GM21786 (cell line): ENCODE data around the gene CACNB1.
"Not testable (repeated sequence)": the region's sequence is repeated elsewhere in the genome, so short reads cannot be mapped to it uniquely, and the experiment has no call there.

Experiments used
- ATAC-seq: cut with Tn5 transposase; IDR thresholded peaks from one replicate; pipeline ENCODE4 v1.9.1; 2021; ENCODE audit not compliant: unreplicated experiment

The CACNB1 gene

GRCh38 chr17:39177256-39177655 is 20.2 kb downstream of the CACNB1 start:
- no peak for ATAC-seq

GRCh38 chr17:39175695-39176093 is 21.8 kb downstream of the CACNB1 start:
- no peak for ATAC-seq

GRCh38 chr17:39174920-39175694 is 22.4 kb downstream of the CACNB1 start:
- ATAC-seq = no peak

GRCh38 chr17:39173526-39174274 is 23.8 kb downstream of the CACNB1 start:
- no peak for ATAC-seq

GRCh38 chr17:39173080-39173479 is 24.4 kb downstream of the CACNB1 start:
- no peak for ATAC-seq

GRCh38 chr17:39171933-39172332 is 25.5 kb downstream of the CACNB1 start:
- ATAC-seq = no peak

GRCh38 chr17:39170558-39170957 is 26.9 kb downstream of the CACNB1 start:
- ATAC-seq = no peak

- no peak for ATAC-seq
These were observed 27.4 kb downstream of the CACNB1 start for GRCh38 chr17:39170109-39170508.

GRCh38 chr17:39169518-39169917 is 28.0 kb downstream of the CACNB1 start:
- no peak for ATAC-seq

- no peak for ATAC-seq
These were observed 28.4 kb downstream of the CACNB1 start for GRCh38 chr17:39169101-39169500.

- not testable (repeated sequence) for ATAC-seq
These were observed 29.0 kb downstream of the CACNB1 start for GRCh38 chr17:39168503-39168902.

- no peak for ATAC-seq
These were observed 30.0 kb downstream of the CACNB1 start for GRCh38 chr17:39167476-39167875.

- ATAC-seq = no peak
These were observed 30.8 kb downstream of the CACNB1 start for GRCh38 chr17:39166437-39167335.

GRCh38 chr17:39165841-39166349 is 31.6 kb downstream of the CACNB1 start, which contains the start of gene ARL5C:
Gene ARL5C, minus strand, starts transcription at chr17:39166161. Its CDS starts 401 bp downstream, at chr17:39165760.
- no peak for ATAC-seq

GRCh38 chr17:39165178-39165840 is 32.2 kb downstream of the CACNB1 start:
- no peak for ATAC-seq

- no peak for ATAC-seq
These were observed 32.8 kb downstream of the CACNB1 start for GRCh38 chr17:39164675-39165143.

GRCh38 chr17:39161962-39162361 is 35.5 kb downstream of the CACNB1 start:
- ATAC-seq = no peak

- ATAC-seq = no peak
These were observed 38.8 kb downstream of the CACNB1 start for GRCh38 chr17:39158623-39159022.

- no peak for ATAC-seq
These were observed 41.0 kb downstream of the CACNB1 start for GRCh38 chr17:39156491-39156890.

- no peak for ATAC-seq
These were observed 41.8 kb downstream of the CACNB1 start for GRCh38 chr17:39155654-39156053.
